Astrocyte of the spinal cord (primary cell): Measurements from ENCODE around the gene SYNGR3.

ENCODE experiments used
- DNase-seq: peaks from one replicate; pipeline ENCODE4 v3.0.0; 2011; ENCODE audit warnings: low read depth, low spot score
- H3K4me3 ChIP-seq: 2 replicates; pipeline ENCODE4 v1.5.1; 2011; ENCODE audit warnings: low read depth, mild to moderate bottlenecking, low read length, moderate library complexity
- CTCF ChIP-seq: IDR thresholded peaks from 2 replicates; pipeline ENCODE4 v1.5.1; 2012; ENCODE audit warnings: low read depth, mild to moderate bottlenecking, low read length, inconsistent platforms
- in situ Hi-C: cut with HindIII; loops from 2 replicates; pipeline ENCODE4 v1.10.0; 2017; ENCODE audit warnings: low sequenced_read_pairs

SYNGR3 gene

DNA sequence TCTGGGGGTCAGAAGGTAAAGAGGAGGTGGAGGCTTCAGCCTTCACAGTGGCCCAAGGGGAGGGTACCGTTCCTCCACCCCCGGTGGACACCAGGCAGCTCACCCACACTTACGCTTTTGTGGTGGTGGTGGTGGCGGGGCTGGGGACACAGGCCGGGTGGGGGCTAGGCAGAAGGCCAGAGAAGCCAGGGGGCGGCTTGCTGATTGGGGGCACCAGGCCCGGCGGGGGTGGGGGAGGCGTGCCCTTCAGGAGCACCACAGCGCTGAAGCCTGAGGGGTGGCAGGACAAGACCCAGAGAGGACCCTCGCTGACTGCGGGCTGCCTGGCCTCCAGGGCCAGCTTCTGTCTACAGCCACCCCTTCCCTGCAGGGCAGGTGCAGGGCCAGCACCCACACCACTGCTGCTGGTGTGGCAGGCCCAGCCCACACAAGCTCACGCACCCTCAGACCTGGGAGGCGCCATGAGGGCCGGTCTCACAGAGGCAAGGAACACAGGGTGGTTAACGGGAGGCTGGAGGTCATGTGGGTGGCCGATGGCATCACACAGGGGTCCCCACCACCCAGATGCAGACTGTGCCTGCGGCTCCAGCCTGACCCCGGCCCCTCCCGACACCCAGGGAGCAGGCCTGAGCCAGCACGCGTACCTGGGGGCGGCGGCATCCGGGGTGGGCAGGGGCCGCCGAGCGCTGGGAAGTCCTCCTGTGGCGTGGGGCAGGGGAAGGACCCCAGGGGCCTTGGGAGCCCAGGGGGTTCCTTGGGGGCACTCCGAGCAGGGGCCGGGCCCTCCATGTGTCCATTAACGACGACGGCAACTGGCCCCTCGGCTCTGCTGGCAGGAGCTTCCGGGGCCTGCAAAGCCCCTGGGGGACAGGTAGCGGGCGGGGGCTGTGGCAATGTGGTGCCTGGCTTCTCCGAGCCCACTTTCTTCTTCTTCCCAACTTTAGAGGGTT is 9.4 kb downstream of the SYNGR3 start:
- in situ Hi-C loops = no loop called here

DNA sequence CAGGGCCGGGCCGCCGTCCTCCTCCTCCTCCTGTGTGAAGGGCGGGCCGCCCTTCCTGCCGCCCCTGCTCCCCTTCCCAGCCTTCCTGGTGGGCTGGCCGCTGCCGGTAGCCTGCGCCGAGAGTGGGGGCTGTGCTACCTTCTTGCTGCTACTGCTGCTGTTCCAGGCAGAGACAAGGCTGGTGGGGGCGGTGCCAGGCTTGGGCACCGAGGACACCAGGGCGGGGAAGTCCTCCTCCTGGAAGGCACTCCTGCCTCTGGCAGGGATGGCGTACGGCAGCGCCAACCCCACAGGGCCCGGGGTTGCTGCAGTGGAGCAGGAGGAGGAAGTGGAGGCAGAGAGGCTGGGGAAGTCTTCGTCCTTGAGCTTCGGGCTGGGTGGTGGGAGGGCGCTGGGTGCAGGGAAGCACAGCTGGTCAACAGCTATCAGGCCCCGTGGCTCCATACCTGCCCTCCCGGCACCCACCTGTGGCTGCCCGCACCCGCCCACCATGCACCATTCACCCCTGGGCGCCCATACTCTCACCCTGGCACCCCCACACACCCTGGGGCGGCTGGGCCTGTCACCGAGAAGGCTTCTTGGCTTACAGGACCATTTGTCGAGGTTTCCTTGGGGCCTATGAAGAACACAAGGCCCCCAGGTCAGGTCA is 10.2 kb downstream of the SYNGR3 start:
- no peak for TF ChIP-seq CTCF
- no peak for DNase-seq

More for the DNA sequence above, 9.4 kb downstream of the SYNGR3 start:
- no peak overlapping the region for H3K4me3 ChIP-seq
- no peak for DNase-seq
- TF ChIP-seq CTCF = no peak

DNA sequence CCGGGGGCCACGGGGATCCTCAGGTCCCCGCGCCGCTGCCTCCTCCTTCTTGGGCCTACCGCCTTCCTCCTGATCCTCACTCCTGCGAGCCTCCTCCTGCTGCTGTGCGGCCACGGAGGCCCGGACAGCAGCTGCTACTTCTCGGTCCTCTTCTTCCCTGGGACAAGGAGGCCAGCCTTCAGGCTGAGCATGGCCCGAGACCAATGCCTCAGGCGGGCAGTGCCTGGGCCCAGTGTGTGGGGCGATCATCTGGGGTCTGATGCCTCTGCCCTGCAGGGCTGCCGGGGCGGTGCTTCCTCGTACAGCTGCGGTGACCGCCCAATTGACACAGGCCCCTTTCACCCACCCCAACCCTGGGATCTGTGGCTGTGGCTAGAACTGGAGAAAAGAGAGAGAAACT is 11.3 kb downstream of the SYNGR3 start:
- no peak for TF ChIP-seq CTCF
- in situ Hi-C loops = no loop called here
- H3K4me3 ChIP-seq = no peak overlapping the region
- no peak for DNase-seq

More for the DNA sequence above, 10.2 kb downstream of the SYNGR3 start:
- in situ Hi-C loops = no loop called here
- H3K4me3 ChIP-seq = no peak overlapping the region

DNA sequence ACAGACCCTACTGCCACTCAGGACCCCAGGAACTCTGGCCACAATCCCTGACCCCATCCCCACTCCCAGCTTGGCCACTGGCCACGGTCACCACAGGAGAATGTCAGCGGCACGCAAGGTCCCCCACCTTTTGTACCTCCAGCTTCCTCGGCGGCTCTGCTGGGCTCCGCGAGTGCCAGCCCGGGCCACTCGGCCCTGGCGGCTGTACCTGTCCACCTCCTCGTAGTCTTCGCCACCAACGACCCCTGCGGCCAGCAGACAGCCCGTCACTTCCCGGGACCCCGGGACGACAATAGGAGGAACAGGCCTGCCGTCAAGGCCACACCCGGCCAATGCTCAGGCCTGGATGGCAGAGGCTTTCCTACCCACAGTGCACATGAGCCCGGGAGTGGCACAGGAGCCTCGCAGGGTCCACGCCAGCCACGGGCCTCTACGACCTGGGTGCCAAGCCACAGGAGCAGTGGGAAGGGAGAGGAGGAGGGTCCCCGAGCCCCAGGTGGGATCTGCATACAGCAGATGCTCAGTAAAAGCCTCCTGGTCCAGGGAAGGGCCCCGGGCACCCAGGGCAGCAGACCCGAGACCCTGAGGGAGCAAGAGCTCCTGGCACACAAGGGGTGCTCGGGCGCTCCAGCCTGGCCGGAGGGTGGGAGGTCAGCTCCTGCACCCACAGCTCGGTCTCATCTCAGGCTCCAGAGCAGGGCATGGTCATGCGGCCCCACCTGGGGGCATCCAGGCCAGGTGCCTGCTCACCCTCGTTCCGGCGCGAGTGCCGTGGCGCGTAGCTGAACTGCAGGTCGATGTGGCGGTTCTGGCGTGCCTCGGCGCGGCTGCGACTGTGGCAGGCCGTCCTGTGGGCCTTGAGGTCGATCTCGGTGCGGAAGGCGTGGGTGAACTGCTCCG is 11.9 kb downstream of the SYNGR3 start:
- DNase-seq = no peak
- H3K4me3 ChIP-seq = no peak overlapping the region
- no peak for TF ChIP-seq CTCF
- in situ Hi-C loops = no loop called here

- no peak for DNase-seq
- in situ Hi-C loops = no loop called here
- no peak for TF ChIP-seq CTCF
- H3K4me3 ChIP-seq = no peak overlapping the region
Observed at GRCh38 chr16:2002406-2003230, 12.8 kb downstream of the SYNGR3 start.
